HepG2 (cell line): Measurements from ENCODE around the gene RNF213. TPM values are rescaled to one million over a fixed set of nuclear protein-coding genes. Genes with fewer than 3 reads are reported as not detected.

ENCODE experiments used
- BHLHE40 ChIP-seq: IDR thresholded peaks from 2 replicates; pipeline ENCODE4 v1.6.1; 2011; ENCODE audit warnings: low read length, improper control_type of control experiment
- FOXK2 ChIP-seq: fragments of 450-650 bp; IDR thresholded peaks from 2 replicates; pipeline ENCODE4 v1.6.1; 2016
- HNF1B ChIP-seq: sonication (generic); formaldehyde crosslinking; IDR thresholded peaks from 2 replicates; pipeline ENCODE4 v1.5.1; 2020; ENCODE audit warnings: mild to moderate bottlenecking, moderate library complexity, missing genetic modification reagents
- KMT2A ChIP-seq: sonication (generic); formaldehyde crosslinking; IDR thresholded peaks from 2 replicates; pipeline ENCODE4 v1.4.0; 2020; ENCODE audit warnings: missing genetic modification reagents
- MATR3 ChIP-seq: sonication (generic); formaldehyde crosslinking; IDR thresholded peaks from 2 replicates; pipeline ENCODE4 v1.4.0; 2020; ENCODE audit warnings: missing genetic modification reagents
- NBN ChIP-seq: fragments of 450-650 bp; conservative IDR thresholded peaks from 2 replicates; pipeline ENCODE4 v1.6.1; 2017
- SSRP1 ChIP-seq: IDR thresholded peaks from 2 replicates; pipeline ENCODE4 v1.6.1; 2016; ENCODE audit warnings: control low read depth
- ZBED4 ChIP-seq: sonication (generic); formaldehyde crosslinking; IDR thresholded peaks from 2 replicates; pipeline ENCODE4 v1.4.0; 2020; ENCODE audit warnings: missing genetic modification reagents, borderline replicate concordance
- ZNF20 ChIP-seq: sonication (generic); formaldehyde crosslinking; IDR thresholded peaks from 2 replicates; pipeline ENCODE4 v1.4.0; 2020; ENCODE audit warnings: mild to moderate bottlenecking, moderate library complexity, missing genetic modification reagents
- ZNF337 ChIP-seq: sonication (generic); formaldehyde crosslinking; IDR thresholded peaks from 2 replicates; pipeline ENCODE4 v1.5.1; 2020; ENCODE audit warnings: missing genetic modification reagents, low read depth, mild to moderate bottlenecking, borderline replicate concordance
- ZNF451 ChIP-seq: sonication (generic); formaldehyde crosslinking; IDR thresholded peaks from 2 replicates; pipeline ENCODE4 v1.5.0; 2020; ENCODE audit warnings: mild to moderate bottlenecking, missing genetic modification reagents
- ZNF710 ChIP-seq: sonication (generic); formaldehyde crosslinking; IDR thresholded peaks from 2 replicates; pipeline ENCODE4 v1.5.0; 2020; ENCODE audit warnings: mild to moderate bottlenecking, missing genetic modification reagents, borderline replicate concordance
- ZSCAN30 ChIP-seq: sonication (generic); formaldehyde crosslinking; IDR thresholded peaks from 2 replicates; pipeline ENCODE4 v1.5.0; 2020; ENCODE audit warnings: mild to moderate bottlenecking, missing genetic modification reagents
- polyA plus RNA-seq, 8 experiments: library from polyadenylated mRNA; depleted of rRNA in 3 of 8; stranded (reverse) in 7 of 8; unstranded in 1 of 8; fragments of >200 nt; fragmentation: Illumina TruSeq in 4 of 8; extraction: Trizol in 4 of 8; gene quantifications; 2 replicates each; pipeline versions ENCODE4 v1.2.1 to v1.2.3, GENCODE V29; 2011 to 2016; ENCODE audit warnings: low read depth in 4 of 8, missing spikeins in 1 of 8, mixed read lengths in 1 of 8; ENCODE audit not compliant: insufficient read depth in 1 of 8
- total RNA-seq, 5 experiments: library from RNA; depleted of rRNA; stranded (reverse); fragments of >200 nt; fragmentation: Illumina TruSeq; extraction: Trizol; gene quantifications; 2 replicates each; pipeline ENCODE4 v1.2.3, GENCODE V29; 2016; ENCODE audit warnings: low read depth in 1 of 5
- TF ChIP-seq, protein P1 (sequence below): sonication (generic); formaldehyde crosslinking; IDR thresholded peaks from 2 replicates; pipeline ENCODE4 v1.4.0; 2020; ENCODE audit warnings: missing genetic modification reagents
- TF ChIP-seq, protein P2 (sequence below): sonication (generic); formaldehyde crosslinking; IDR thresholded peaks from 2 replicates; pipeline ENCODE4 v1.8.1; 2023; ENCODE audit warnings: mild to moderate bottlenecking, missing genetic modification reagents
- TF ChIP-seq, protein P3 (sequence below): sonication (generic); formaldehyde crosslinking; IDR thresholded peaks from 2 replicates; pipeline ENCODE4 v1.5.1; 2020; ENCODE audit warnings: missing genetic modification reagents, mild to moderate bottlenecking, borderline replicate concordance

RNF213 gene
- total and polyA plus RNA-seq, 2 of the 13 experiments (the other 11 are each of a cell fraction or from before 2014, with no cell fraction given) = 38.6 to 38.7 TPM

DNA sequence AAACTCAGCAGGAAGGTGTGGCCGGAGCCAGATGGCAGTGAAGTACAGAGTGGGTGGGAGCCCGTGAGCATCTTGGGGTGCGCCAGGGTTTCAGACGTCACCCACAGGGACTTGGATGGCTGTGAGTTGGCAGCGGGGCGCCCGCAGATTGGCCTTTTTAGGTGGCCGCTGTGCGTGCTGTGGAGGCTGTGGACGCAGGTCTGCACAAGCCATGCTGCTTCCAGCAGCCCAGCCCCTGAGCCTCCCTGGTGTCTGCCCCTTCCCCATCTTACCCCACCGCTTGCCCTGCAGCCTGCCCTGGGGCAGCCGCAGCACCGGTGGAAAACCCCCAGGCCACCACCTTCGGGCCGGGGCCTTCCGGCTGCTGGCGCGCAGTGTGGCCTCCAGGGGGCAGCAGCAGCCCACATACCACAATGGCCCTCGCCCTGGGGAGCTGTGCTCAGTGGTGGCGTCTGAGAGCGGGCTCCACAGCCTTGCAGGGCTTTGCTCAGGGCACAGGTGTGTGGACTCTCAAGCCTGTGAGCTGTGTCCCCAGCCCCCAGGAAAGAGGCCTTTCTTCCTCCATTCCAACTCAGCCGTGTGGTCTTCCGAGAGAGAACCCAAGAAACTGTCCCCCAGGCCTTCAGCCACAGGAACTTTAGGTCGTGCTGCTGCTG, 166.1 kb downstream of the RNF213 start (continued):
- TF ChIP-seq, protein P1, sequence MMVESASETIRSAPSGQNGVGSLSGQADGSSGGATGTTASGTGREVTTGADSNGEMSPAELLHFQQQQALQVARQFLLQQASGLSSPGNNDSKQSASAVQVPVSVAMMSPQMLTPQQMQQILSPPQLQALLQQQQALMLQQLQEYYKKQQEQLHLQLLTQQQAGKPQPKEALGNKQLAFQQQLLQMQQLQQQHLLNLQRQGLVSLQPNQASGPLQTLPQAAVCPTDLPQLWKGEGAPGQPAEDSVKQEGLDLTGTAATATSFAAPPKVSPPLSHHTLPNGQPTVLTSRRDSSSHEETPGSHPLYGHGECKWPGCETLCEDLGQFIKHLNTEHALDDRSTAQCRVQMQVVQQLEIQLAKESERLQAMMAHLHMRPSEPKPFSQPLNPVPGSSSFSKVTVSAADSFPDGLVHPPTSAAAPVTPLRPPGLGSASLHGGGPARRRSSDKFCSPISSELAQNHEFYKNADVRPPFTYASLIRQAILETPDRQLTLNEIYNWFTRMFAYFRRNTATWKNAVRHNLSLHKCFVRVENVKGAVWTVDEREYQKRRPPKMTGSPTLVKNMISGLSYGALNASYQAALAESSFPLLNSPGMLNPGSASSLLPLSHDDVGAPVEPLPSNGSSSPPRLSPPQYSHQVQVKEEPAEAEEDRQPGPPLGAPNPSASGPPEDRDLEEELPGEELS = no peak
- TF ChIP-seq ZNF20 (CRISPR knock-in tag) (no peak), MATR3 (CRISPR knock-in tag) (no peak), ZNF451 (CRISPR knock-in tag) (no peak), HNF1B (CRISPR knock-in tag) (peak; percentile 81), ZNF710 (0 out of 2 replicates have a peak, but pooled peaks have one; percentile 35), SSRP1 (no peak), FOXK2 (no peak), NBN (no peak), KMT2A (CRISPR knock-in tag) (no peak), ZSCAN30 (CRISPR knock-in tag) (no peak), BHLHE40 (peak; percentile 49; the same call in 1 of the 2 replicates), ZNF337 (CRISPR knock-in tag) (no peak), ZBED4 (CRISPR knock-in tag) (0 out of 2 replicates have a peak, but pooled peaks have one; percentile 37)
- TF ChIP-seq, protein P2, sequence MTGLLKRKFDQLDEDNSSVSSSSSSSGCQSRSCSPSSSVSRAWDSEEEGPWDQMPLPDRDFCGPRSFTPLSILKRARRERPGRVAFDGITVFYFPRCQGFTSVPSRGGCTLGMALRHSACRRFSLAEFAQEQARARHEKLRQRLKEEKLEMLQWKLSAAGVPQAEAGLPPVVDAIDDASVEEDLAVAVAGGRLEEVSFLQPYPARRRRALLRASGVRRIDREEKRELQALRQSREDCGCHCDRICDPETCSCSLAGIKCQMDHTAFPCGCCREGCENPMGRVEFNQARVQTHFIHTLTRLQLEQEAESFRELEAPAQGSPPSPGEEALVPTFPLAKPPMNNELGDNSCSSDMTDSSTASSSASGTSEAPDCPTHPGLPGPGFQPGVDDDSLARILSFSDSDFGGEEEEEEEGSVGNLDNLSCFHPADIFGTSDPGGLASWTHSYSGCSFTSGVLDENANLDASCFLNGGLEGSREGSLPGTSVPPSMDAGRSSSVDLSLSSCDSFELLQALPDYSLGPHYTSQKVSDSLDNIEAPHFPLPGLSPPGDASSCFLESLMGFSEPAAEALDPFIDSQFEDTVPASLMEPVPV (CRISPR knock-in tag) = 0 out of 2 replicates have a peak, but pooled peaks have one; percentile 47
- TF ChIP-seq, protein P3, sequence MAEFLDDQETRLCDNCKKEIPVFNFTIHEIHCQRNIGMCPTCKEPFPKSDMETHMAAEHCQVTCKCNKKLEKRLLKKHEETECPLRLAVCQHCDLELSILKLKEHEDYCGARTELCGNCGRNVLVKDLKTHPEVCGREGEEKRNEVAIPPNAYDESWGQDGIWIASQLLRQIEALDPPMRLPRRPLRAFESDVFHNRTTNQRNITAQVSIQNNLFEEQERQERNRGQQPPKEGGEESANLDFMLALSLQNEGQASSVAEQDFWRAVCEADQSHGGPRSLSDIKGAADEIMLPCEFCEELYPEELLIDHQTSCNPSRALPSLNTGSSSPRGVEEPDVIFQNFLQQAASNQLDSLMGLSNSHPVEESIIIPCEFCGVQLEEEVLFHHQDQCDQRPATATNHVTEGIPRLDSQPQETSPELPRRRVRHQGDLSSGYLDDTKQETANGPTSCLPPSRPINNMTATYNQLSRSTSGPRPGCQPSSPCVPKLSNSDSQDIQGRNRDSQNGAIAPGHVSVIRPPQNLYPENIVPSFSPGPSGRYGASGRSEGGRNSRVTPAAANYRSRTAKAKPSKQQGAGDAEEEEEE (CRISPR knock-in tag) = 0 out of 2 replicates have a peak, but pooled peaks have one; percentile 29
